Dermis microvascular lymphatic vessel endothelial cell (primary cell): ENCODE results near the gene ADSL. TPM values are rescaled to one million over a fixed set of nuclear protein-coding genes. Genes with fewer than 3 reads are reported as not detected.

Experiments used
- DNase-seq, 2 donors: peaks; one replicate each; pipeline versions ENCODE4 v3.0.0 to v3.0.0-alpha.2; 2010; ENCODE audit warnings: low read depth in 2 of 2
- total RNA-seq: library from RNA; depleted of rRNA; stranded (reverse); fragments of >200 nt; gene quantifications from 2 replicates; pipeline ENCODE4 v1.2.1, GENCODE V29; 2014

Gene ADSL
- total RNA-seq, 1 donor from 2014 or later = 153 TPM

DNA sequence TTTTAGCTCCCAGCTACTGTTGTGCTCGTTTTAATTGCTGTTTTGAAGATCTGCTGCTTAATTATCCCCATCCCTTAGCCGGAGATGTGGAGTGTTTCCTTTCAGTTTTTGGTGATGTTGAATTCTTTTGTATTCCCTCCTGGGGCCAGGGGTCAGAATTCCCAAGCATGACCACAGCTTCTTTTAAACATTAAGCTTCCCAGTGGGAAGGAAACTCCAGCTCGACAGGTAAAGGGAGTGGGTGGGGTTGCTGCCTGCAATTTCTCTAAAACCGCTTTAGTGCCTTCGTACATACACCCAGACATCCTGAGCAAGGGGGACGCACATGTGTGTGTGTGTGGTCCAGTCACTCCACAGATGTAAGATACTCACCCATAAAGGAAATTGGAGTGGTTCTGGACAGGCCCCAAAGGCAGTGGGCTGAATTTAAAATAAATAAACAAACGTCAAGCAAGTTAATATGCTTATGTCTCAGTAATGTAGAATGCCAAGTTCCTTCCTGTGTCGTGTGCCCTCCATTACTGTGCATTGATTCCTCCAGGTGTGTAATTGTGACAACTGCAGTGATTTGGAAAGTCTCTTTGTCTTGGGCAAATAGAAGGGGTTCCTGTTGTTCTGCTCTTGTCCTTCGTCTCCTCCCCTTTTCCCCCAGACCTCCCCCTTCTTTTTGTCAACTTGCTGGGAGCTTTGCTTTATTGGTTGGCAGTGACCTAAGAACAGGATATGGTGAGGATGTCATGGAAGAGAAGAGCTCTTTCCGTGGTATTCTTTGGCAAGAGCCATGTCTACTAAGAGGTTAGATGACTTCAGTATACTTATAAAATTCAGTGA is 19.2 kb upstream of the ADSL start:
- peak in 1 of 2 donors; percentile 65 for DNase-seq

DNA sequence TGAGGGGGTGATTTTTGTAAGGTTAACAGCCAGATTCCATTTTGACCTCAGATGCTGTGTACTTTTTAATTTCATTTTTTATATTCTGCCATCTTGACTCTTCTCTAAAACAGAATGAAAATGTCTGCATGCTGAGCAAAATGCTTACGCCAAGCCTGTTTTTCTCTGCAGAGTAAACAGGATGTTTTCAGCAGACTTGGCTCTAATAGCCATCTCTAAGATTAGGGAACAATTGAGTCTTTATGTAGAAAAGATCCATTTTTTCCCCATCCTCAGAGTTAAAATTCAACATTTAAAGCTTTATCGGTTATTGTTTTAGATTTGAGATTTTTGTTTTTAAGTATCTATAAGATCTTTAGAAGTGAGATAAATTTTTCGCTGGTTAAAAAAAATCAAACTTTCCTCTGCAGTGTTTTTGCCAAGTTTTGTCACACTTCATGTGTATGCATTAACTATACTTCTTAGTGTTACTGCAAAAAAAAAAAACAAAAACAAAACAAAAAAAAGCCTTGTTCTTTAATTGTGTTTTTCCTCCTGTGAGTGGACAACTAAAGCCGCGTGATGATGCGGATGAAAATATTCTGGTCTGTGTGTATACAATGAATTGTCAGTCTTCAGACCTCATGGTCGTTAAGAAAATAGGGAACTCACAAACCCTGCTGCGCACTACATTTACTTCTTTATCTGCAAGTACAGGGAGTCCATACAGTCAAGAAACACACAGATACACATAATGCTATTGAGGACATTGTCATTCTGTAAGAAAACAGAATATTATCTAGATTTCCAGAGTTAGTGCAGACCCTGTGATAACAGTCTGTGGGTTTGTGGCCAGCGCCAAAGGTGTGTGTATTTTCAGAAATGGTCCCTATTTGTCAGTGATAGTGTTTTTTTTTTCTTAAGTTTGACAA is 17.5 kb upstream of the ADSL start:
- no peak for DNase-seq

DNA sequence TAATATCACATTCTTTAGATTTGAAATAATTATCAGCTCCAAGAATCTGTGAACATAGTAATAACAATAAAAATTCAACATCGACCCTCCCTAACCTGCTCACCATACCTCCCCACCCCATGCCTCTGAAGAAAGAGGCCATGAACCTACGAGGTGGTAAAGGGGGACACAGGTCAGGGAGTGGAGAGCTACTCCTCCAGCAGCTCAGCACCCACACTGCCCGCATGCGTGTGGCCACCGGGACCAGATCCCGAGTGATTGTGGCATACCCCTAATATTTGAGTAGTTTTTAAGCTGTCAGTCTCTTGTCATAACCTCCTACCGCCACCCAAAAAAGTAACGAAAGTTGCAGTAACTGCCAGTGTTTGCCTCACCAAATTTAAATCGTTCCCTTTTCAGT is 16.8 kb upstream of the ADSL start:
- no peak for DNase-seq

DNA sequence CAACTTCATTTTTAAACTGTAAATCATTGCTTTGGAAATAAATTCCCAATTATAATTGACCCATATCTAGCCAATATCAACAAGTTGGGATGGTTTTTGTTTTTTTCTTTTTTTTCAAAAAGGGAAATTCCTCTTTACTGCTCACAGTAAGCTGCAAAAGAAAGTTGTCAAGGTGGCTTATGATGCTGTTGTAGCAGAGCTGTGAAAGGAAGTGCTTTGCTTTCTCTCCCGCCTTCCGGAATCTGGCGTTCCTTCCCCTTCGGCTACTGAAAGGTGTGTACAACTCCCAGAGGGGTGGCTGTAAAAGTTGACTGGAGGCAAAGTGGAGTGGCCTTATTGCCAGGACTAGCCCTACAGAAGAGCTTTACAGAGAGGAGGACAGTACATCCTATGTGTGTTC is 16.2 kb upstream of the ADSL start:
- no peak for DNase-seq

DNA sequence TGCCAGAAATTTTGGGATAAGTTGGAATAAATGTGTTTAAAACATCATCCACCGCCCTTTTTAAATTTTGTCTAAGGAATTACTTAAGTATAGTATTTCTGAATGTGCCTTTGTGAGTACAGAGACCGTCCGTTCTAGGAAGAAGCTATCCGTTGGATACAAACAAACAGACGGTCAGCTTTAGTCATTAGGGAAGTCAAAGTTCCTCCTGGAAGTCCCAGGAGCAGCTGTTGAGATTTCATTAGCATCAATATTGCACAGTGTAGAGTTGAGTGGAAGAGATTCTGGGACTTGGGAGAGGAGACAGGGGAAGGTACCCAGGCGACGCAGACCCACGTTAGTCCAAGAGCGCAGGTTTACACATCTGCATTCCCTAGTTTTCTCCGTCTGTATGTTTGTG is 15.7 kb upstream of the ADSL start:
- DNase-seq = no peak

DNA sequence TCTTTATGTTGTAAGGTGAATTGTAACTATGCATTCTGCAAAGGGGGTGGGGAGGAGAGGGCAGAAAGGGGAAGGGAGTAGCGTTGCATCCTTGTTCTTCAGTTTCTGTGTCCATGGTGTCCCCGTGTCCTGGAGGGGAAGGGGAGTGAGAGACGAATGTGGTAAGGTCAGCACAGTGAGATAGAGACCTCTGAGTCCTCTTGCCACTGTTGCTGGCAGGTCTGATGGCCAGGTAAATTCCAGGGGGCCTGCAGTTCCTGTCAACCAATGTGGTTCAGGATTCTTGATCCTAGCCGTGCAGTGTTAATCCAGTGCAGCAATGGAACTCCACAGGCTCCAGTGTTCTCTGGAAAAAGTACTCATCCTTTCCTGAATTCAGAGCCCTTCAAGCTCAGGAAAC is 14.6 kb upstream of the ADSL start:
- no peak for DNase-seq

DNA sequence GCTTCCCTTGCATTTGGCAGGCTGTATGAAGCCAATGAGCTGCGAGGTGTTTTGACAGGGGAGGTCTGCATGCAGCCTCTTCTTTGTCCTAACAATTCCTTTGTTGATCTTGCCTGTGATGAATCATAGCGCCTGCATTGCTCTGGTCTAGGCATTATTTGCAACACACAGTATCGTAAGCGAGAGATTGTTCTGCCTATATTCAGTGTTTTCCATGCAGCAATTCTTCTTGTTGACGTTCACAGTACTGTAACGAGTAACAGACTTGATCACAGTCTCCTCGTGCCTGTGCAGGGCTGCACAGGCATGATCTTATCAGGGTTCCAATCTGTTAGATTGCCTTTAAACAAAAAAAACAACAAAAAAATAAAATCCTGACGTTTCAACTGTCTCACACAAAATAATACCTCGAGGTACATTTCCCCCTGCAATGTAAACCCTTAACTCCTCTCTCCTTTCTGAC is 13.9 kb upstream of the ADSL start:
- peak; percentile 64 to 88 for DNase-seq

DNA sequence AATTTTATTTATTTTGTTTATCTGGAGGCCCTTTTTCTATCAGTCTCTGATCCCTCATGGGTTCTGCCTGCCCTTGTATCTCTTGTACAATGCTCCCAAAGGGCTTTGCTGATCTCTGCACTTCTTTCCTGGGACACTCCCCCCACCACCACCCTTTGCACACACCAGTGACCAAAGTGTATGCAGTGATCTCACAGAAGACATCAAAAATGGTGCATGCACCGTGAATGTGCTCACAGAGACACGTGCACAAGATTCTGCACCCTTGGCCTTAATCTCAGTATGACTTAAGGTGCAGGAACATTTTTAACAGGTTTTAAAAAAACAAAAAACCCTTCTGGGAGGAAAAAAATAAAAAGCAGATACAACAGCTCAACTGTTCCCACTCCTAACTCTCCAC is 12.2 kb upstream of the ADSL start:
- DNase-seq = no peak

DNA sequence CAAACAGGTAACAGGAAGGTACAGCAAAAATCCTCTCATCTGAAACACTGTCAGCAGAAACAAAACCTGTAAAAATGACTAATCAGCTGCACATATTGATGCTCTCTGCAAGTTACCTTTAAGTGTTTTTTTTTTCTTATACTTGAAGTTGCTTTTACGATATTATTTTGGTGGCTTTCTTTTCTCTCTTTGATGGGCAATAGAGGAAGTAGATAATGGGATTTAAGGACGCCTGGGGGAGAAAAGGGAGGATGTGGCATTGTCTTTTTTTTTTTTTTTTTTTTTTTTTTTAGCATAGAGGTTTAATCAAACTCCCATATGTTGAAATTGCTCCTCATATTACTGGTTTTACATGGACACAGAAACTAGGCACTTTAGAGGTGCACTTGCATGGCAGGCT is 11.4 kb upstream of the ADSL start:
- DNase-seq = no peak

DNA sequence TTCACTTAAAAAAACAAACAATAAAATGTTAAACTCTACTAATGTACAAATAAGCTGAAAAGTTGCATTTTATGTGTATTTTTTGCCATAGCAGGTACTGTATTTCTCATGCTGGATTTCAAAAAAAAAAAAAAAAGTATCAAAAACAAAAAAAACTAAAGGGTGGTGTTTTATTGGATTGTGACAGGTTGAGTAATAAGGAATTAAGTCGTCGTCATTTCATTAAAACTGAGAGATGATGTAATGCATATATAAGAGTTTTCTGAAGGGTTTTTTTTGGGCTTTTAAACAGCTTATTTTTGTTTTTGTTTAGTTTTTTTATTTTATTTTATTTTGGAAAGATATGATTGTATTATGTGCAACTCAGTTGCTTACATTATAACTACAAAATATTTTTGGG is 10.9 kb upstream of the ADSL start:
- no peak for DNase-seq

DNA sequence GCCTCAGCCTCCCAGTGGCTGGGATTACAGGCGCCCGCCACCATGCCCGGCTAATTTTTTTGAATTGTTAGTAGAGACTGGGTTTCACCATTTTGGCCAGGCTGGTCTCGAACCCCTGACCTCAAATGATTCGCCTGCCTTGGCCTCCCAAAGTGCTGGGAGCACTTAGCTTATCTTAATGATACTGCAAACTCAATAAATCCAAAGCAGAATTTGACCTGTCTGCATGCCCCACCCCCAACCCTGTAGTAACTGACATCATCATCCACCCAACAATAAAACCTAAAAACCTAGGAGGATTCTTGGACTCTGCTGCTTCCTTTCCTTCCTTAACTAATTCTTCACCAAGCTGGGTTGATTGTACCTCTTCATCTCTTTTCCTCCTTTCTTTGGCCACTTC is 6.3 kb upstream of the ADSL start:
- no peak for DNase-seq

DNA sequence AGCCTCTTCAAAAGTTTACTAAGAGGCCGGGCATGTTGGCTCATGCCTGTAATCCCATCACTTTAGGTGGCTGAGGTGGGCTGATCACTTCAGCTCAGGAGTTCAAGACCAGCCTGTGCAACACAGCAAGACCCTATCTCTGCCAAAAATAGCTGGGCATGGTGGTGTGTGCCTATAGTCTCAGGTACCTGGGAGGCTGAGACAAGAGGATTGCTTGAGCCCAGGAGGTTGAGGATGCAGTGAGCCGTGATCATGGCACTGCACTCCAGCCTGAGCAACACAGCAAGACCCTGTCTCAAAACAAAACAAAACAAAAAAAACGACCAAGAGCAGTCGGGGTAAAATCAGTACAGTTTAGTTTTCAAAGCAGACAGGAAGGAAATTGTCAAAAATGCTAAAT is 4.7 kb upstream of the ADSL start:
- no peak for DNase-seq

DNA sequence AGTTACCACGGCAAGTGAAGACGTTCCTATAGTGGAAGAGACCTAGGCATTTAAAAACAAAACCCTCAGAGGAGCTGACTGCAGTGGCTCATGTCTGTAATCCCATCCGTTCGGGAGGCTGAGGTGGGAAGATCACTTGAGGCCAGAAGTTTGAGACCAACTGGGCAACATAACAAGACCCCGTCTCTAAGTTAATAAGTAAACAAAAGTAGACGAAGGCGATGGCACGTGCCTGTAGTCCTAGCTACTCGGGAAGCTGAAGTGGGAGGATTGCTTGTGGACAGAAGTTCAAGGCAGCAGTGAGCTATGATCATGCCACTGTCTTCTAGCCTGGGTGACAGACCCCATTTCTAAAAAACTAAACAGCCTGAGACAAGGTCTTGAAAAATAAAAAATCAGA is 3.8 kb upstream of the ADSL start:
- DNase-seq = no peak

DNA sequence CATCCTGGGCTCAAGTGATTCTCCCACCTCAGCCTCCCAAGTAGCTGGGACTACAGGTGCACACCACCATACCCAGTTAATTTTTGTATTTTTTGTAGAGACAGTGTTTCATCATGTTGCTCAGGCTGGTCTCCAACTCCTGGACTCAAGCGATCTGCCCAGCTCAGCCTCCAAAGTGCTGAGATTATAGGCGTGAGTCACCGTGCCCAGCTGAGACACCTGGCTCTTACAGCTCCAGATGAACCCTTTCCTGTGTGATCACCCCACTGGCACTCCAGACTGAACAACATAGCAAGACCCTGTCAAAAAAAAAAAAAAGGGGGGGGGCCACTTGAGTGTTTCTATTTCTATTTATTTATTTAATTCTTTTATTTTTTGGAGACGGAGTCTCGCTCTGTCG is 1.0 kb upstream of the ADSL start:
- peak in 1 of 2 donors; percentile 34 for DNase-seq

DNA sequence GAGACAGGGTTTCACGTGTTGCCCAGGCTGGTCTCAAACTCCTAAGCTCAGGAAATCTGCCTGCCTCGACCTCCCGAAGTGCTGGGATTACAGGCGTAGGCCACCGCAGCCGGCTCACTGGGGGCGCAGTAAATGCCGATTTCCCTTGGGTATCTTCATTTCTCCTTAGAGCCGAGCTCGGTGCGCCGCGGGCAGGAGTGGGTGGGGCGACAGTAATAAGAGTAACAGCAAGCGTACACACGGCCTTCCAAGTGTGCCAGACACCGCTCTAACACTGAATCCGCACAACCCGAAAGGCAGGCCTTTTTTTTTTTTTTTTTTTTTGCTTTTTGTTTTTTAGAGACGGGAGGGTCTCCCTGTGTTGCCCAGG is 500 bp upstream of the ADSL start:
- DNase-seq = peak in 1 of 2 donors; percentile 43

DNA sequence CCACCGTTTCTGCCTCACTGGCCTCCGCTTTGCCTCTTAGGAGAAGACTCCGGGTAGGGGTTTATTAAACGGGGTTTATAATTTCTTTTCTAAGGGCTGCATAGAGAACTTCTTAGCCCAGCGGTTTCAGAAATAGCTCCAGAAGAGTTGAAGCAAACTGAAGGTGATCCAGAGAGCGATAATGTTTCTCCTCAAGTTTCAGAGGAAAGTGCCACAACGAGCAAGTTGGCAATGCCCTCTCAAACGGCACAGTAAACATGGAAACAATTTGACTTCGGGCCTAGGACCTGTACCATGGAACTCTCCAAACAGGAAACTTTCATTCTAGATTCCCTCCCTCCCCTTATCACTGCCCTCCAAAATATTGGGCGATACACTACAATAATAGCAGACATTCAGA is 1.0 kb downstream of the ADSL start:
- no peak for DNase-seq

DNA sequence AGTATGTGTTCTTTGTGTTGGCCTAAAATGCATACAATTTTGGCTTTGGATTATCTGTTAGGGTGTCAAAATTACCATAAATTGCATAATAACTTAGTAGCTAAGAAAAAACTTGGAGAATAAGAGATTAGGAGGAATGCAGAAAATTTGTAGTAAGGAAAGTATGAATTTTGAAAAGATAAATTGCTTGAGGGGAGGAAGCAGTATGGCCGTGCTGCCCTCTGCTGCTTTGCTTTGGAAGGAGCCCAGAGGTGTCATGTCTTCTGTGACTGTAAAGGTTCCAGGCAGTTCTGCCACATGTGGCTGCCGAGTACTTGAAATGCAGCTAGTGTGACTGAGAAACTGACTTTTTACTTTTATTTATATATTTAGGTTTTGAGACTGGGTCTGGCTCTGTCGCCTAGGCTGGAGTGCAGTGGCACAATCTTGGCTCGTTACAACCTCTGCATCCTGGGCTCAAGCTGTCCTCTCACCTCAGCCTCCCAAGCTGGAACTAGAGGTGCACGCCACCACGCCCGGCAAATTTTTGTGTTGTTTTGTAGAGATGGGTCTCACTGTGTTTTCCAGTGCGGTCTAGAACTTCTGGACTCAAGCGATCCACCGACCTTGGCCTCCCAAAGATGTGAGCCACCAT is 1.8 kb downstream of the ADSL start:
- peak; percentile 50 to 75 for DNase-seq

DNA sequence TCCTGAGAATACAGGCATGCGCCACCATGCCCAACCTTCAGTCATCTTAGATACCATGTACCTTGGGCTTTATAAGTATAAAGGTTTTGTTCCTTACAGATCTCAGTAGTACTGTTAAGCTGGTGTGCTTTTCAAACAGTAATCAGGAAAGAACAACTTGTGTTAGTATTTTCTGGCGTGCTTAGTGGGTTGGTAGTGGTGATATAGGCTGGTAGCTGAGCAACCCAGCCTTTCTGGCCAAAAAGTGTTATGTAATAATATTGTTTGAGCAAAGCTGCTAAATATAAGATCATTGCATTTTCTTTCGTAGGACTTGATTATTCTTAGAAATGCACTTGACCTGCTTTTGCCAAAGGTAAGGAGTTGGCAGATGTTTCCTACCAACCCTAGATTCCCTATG is 6.5 kb downstream of the ADSL start:
- DNase-seq = no peak

DNA sequence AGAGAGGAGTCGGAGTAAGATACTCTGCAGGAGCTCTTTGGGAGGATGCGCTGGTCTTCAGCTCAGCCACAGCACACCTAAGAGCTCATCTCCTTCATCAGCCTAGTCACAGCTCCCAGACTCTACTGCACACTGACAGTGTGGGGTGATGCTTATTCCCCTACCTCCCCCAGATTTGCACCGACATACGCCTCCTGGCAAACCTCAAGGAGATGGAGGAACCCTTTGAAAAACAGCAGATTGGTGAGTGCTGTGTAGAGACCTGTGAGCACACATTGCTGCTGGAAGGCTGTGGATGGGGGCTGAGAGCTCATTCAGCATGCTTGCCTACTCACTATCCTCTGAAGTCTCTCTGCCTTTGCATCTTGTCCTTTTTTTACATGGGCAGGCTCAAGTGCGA is 14.8 kb downstream of the ADSL start:
- DNase-seq = no peak

DNA sequence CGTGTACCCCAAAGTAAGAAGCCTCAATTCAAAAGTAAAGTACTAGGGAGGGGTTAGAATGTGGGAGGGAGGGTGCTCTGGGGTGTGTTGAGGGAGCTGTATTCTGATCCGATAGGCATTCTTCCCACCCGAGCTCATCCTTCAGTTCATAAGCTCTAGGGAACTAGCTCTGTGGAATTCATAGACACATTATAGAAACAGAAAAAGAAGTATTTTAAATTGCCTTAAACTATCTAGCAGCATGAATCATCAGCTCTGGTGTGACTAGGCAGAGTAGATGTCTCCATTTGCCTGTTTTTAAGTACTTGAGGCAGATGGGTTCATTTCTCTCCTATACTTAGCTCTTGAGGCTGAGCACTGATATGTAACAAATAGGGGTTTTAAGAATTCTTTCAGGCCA is 16.8 kb downstream of the ADSL start:
- no peak for DNase-seq

DNA sequence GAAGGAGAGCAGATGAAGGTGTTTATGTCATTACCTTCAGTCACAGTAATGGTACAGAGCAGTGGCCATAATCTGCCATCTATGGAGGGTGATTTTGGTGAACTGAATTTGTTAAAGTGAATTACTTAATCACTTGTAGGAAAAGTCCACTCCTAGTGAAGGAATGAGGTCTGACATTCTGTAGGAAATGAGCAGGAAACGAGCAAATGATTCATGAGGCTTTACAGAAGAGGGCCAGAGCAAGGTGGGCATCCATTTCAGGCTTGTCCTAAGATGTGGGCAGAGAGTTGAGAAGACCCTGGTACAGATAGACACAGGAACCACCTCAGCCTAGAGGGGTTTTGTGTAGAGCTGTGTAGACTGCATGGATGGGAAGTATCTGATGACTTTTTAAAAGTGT is 18.1 kb downstream of the ADSL start:
- peak in 1 of 2 donors; percentile 29 for DNase-seq

DNA sequence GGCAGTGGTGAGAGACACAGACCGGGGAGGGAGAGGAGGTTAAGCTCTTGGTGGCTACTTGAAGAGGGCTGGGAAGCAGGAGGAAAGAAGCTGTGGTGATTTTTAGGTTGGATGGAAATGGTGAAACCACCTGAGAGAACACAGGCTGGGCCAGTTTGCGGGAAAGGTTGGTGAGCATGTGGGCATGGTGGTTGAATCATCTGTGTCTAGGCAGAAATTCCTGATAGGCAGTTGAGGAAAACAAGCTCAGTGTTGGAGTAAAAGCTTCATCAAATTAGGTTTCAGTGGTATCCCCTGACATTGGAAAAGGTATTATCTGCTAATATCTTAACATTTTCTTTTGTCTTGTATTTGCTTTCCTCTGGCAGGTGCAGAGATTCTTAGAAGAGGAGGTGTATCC is 19.8 kb downstream of the ADSL start:
- no peak for DNase-seq
